Fibroblast of lung (primary cell): Measurements from ENCODE around the gene CD200. TPM values are rescaled to one million over a fixed set of nuclear protein-coding genes. Genes with fewer than 3 reads are reported as not detected.
A peak's percentile ranks its signal among the peaks of the same experiment; 100 is the strongest.

Experiments
- DNase-seq, 2 donors: peaks; one replicate each; pipeline versions ENCODE4 v3.0.0 to v3.0.0-alpha.2; 2010; ENCODE audit warnings: low read depth in 2 of 2
- H2AFZ ChIP-seq: 2 replicates; pipeline ENCODE4 v1.5.1; 2012; ENCODE audit warnings: low read length, control low read depth, inconsistent platforms
- H3K27ac ChIP-seq: 2 replicates; pipeline ENCODE4 v1.5.1; 2011; ENCODE audit warnings: low read length, control low read depth; ENCODE audit not compliant: insufficient read depth
- H3K27me3 ChIP-seq: 2 replicates; pipeline ENCODE4 v1.5.1; 2011; ENCODE audit warnings: mild to moderate bottlenecking, low read length; ENCODE audit not compliant: control insufficient read depth, insufficient read depth
- H3K36me3 ChIP-seq: 2 replicates; pipeline ENCODE4 v1.5.1; 2011; ENCODE audit warnings: low read length; ENCODE audit not compliant: control insufficient read depth, insufficient read depth
- H3K4me1 ChIP-seq: 2 replicates; pipeline ENCODE4 v1.5.1; 2011; ENCODE audit warnings: low read length; ENCODE audit not compliant: control insufficient read depth, insufficient read depth; ENCODE audit errors: extremely low read depth
- H3K4me2 ChIP-seq: 2 replicates; pipeline ENCODE4 v1.5.1; 2011; ENCODE audit warnings: low read length, control low read depth; ENCODE audit not compliant: insufficient read depth; ENCODE audit errors: extremely low read depth
- H3K4me3 ChIP-seq, 4 experiments: fragments of 200-600 bp in 1 of 4; sonication (generic) in 1 of 4; replicated peaks in 1 of 4; 2 replicates each; pipeline ENCODE4 v1.5.1; 2011 to 2016; ENCODE audit warnings: low read length in 4 of 4, low read depth in 3 of 4, mild to moderate bottlenecking in 3 of 4, control low read depth in 2 of 4, inconsistent platforms in 1 of 4, mixed read lengths in 1 of 4; ENCODE audit not compliant: insufficient read depth in 1 of 4; ENCODE audit errors: control extremely low read depth in 1 of 4
- H3K79me2 ChIP-seq: 2 replicates; pipeline ENCODE4 v1.5.1; 2012; ENCODE audit warnings: mild to moderate bottlenecking, low read length, inconsistent platforms; ENCODE audit not compliant: control insufficient read depth, insufficient read depth
- H3K9ac ChIP-seq: 2 replicates; pipeline ENCODE4 v1.5.1; 2011; ENCODE audit warnings: mild to moderate bottlenecking, low read length, control low read depth; ENCODE audit not compliant: insufficient read depth
- H3K9me3 ChIP-seq: 2 replicates; pipeline ENCODE4 v1.5.1; 2012; ENCODE audit warnings: low read depth, low read length; ENCODE audit not compliant: control insufficient read depth, insufficient read depth
- H4K20me1 ChIP-seq: 2 replicates; pipeline ENCODE4 v1.5.1; 2011; ENCODE audit warnings: low read length; ENCODE audit not compliant: control insufficient read depth, insufficient read depth; ENCODE audit errors: extremely low read depth
- CTCF ChIP-seq, 2 donors: IDR thresholded peaks in 1 of 2; conservative IDR thresholded peaks in 1 of 2; 1 replicate in 1 of 2; 2 replicates in 1 of 2; pipeline ENCODE4 v1.5.1; 2011 to 2012; ENCODE audit warnings: low read length in 2 of 2, control low read depth in 1 of 2, inconsistent platforms in 1 of 2, low read depth in 1 of 2, mild to moderate bottlenecking in 1 of 2
- EZH2 ChIP-seq: IDR thresholded peaks from 2 replicates; pipeline ENCODE4 v1.5.1; 2012; ENCODE audit warnings: low read length, control low read depth, mild to moderate bottlenecking; ENCODE audit errors: missing control alignments
- polyA plus RNA-seq, 2 donors: library from polyadenylated mRNA; depleted of rRNA in 1 of 2; stranded (reverse) in 1 of 2; unstranded in 1 of 2; fragments of >200 nt; gene quantifications; 2 replicates each; pipeline ENCODE4 v1.2.1, GENCODE V29; 2011 to 2012; ENCODE audit warnings: missing spikeins in 1 of 2
- total RNA-seq: library from RNA; depleted of rRNA; stranded (reverse); fragments of >200 nt; gene quantifications from 2 replicates; pipeline ENCODE4 v1.2.1, GENCODE V29; 2014

The CD200 gene
- total and polyA plus RNA-seq, 2 donors (not counting 1 experiment from before 2014, with no cell fraction given), result 0.17 to 0.22 TPM

- H3K27ac ChIP-seq, result no peak overlapping the region
- H3K9me3 ChIP-seq, result no peaks in the 10 kb centered on the region
- H3K4me2 ChIP-seq, result no peak overlapping the region
- H3K4me3 ChIP-seq, result no peak overlapping the region
- no peaks in the 10 kb centered on the region for H3K4me1 ChIP-seq
- no peaks in the 10 kb centered on the region for H3K79me2 ChIP-seq
- H4K20me1 ChIP-seq, result no peaks in the 10 kb centered on the region
- DNase-seq, result no peak
- H2AFZ ChIP-seq, result no peak overlapping the region
- no peak for TF ChIP-seq CTCF (conservative IDR thresholded peaks at IDR 0.05 in 1 of 2, IDR thresholded peaks at IDR 0.05 in 1 of 2; ENCODE audit: low read depth in 1 of 2, low read length in 2 of 2)
- TF ChIP-seq EZH2, result no peak
- no peak overlapping the region for H3K9ac ChIP-seq
- no peaks in the 10 kb centered on the region for H3K27me3 ChIP-seq
- H3K36me3 ChIP-seq, result no peaks in the 10 kb centered on the region
These were observed 21.8 kb downstream of the CD200 start for GRCh38 chr3:112354642-112355306.

- Histone ChIP-seq H4K20me1 (no peaks in the 10 kb centered on the region), H3K36me3 (no peaks in the 10 kb centered on the region), H3K4me1 (no peaks in the 10 kb centered on the region), H3K4me2 (no peak overlapping the region), H2AFZ (no peak overlapping the region), H3K27ac (no peak overlapping the region), H3K9me3 (no peaks in the 10 kb centered on the region), H3K79me2 (no peaks in the 10 kb centered on the region), H3K9ac (no peak overlapping the region), H3K4me3 (no peak overlapping the region), H3K27me3 (no peaks in the 10 kb centered on the region)
- no peak for TF ChIP-seq CTCF (conservative IDR thresholded peaks at IDR 0.05 in 1 of 2, IDR thresholded peaks at IDR 0.05 in 1 of 2; ENCODE audit: low read depth in 1 of 2, low read length in 2 of 2)
- TF ChIP-seq EZH2, result no peak
- DNase-seq, result no peak
These were observed 22.3 kb downstream of the CD200 start for GRCh38 chr3:112355307-112355687.

DNA sequence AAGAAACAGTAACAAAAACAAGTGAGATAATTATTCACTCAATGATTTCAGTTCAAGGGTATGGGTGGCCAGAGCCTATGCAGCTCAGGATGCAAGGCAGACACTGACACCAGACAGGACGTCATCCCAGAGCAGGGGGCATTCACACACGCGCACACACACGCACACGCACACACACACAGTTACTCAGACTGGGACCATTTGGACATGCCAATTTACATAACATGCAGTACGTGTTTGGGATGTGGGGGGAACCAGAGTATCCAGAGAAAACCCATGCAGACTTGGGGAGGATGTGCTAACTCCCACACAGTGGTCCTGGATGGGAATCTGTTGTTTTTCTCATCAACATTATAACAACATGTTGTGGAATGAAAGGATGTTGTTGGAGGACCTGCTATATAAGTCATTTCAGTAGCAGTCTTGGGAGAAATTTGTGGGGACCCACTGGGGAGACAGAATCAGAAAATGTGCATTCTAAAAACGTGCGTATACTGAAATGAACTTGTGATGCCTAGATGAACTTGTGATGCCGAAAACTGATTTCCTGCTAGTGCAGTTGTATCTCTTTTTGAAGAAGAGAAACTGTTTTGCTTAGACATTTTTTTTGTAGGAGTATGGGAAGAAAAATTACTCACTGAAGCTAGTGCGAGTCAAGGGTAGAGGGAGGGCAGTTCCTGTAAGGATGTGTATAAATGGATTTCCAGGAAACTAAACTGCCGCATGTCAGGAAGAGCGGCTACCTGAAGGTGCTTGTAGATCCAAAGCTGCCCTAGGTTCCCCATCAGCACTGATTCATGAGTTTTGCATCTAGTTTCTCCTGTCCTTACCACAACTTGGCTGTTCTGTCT, 25.2 kb downstream of the CD200 start:
- peak overlapping the region; percentile 35 for H3K4me2 ChIP-seq
- no peaks in the 10 kb centered on the region for H3K4me1 ChIP-seq

More for the DNA sequence above, 25.2 kb downstream of the CD200 start:
- H3K27me3 ChIP-seq, result no peaks in the 10 kb centered on the region
- peak overlapping the region; percentile 12 for H2AFZ ChIP-seq
- H3K9me3 ChIP-seq, result no peaks in the 10 kb centered on the region
- H3K79me2 ChIP-seq, result no peaks in the 10 kb centered on the region
- H3K9ac ChIP-seq, result no peak overlapping the region
- DNase-seq, result peak in 1 of 2 donors; percentile 28
- TF ChIP-seq EZH2, result no peak
- TF ChIP-seq CTCF (conservative IDR thresholded peaks at IDR 0.05 in 1 of 2, IDR thresholded peaks at IDR 0.05 in 1 of 2; ENCODE audit: low read depth in 1 of 2, low read length in 2 of 2), result no peak
- no peak overlapping the region for H3K4me3 ChIP-seq
- no peak overlapping the region for H3K27ac ChIP-seq
- no peaks in the 10 kb centered on the region for H3K36me3 ChIP-seq
- H4K20me1 ChIP-seq, result no peaks in the 10 kb centered on the region
